GM21717 (cell line): ENCODE data around the gene SLC8A1.

ENCODE experiments used
- ATAC-seq: cut with Tn5 transposase; IDR thresholded peaks from one replicate; pipeline ENCODE4 v1.9.1; 2021; ENCODE audit warnings: mild to moderate bottlenecking, moderate library complexity; ENCODE audit not compliant: unreplicated experiment

SLC8A1 gene

DNA sequence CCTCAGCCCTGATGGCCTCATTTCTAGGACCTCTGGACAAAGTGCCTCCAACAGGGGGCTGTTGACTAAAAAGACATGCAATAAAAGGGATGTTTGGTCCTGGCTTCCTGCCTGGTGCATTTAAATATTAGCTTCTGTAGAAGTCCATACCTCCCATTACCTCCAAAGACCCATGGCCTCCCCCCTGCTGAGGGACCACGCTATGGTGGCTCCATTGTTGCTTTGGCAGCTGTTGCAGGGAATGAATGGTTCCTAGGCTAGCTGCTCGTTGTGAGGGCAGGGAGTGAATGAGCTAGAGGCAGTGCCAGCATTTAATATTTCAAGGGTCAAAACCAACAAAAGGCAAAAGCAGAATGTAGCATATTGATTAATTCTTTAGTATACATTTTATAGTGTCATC is 285.9 kb downstream of the SLC8A1 start:
- ATAC-seq = no peak

DNA sequence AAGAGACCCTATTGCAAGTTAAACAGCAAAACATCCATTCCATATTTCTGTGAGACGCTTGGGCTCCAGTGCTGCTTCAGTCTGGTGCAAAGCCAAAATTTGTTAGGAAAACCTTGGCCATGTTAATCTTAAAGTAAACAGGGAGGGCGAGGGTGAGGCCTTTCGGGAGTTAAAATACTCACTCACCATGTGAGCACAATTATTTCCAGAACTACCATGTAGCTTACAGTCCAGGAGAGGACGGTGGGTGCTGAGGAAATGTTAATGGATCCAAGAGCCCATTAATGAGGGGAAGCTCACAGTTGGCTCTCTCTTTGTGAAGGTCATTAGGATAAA is 286.4 kb downstream of the SLC8A1 start:
- no peak for ATAC-seq

DNA sequence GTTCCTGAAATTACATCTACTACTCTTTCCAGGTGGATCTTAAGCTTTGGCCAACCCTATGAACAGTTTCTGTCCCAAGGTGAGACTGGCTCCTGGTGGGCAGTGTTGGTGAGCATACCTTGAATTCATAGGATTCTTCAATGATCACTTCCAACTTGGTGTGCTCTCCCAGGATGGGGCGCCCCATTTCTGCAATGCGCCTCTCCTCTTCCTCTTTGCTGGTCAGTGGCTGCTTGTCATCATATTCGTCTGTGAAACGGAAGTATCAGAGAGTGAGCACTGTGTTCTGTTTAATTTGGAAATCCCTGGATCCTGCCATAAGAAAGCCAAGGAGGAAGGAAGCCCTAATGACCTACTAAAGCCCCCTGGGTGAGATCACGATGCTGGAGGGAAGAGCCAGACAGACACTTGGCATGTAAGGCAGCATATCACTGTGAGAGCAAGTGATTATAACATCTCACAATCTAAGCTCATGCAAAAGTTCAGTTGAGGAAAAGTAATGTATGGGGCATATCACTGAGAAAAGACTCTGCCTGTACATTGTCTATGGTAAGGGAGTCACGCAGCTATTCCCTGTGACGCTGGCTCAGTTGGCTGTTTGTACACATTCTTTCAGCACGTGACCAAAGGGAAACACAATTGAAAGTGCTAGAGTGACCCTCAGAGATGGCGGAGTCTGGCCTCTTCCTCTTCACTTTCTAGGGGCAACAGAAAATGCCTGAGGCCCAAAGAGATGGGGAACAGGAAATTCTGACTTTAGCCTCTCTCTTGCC is 287.0 kb downstream of the SLC8A1 start:
- ATAC-seq = no peak

DNA sequence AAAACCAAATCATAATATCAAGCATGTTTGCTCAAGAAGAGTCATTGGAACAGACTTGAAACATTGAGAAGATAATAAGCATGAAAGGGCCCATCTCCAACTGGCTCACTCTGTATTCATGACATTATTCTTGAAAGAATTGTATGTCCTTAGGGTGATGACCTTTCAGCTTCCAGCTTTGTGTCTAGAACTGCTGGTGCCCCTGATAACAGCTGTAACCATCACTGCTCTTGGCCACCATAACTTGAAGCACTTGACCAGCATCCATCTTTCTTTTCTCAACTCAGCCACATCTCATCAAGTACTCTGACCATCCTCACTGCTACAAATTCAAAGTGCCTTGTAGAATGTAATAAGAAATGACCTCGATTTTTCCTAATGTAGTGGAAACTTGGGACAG is 289.9 kb downstream of the SLC8A1 start:
- ATAC-seq = no peak

DNA sequence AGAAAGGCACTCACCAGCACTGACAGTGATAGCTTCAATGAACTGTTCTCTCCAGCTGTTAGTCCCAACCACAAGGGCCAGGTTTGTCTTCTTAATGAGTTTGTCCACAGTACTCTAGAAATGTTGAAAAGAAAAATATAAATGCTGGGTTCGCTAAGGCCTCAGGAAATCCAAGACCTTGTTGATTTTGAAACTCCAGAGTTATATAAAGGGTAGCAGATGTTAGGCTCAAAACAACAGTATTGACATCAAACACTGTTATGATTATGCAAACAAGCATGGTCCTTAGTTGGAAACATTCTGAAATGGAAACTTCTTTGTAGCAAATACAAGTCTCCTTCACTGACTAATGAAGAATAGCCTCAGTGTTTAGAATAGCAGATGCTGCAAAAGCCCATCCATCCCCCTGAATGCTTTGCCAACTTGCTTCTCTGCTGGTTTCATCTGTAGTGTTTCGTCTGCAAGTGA is 291.1 kb downstream of the SLC8A1 start:
- ATAC-seq = no peak

DNA sequence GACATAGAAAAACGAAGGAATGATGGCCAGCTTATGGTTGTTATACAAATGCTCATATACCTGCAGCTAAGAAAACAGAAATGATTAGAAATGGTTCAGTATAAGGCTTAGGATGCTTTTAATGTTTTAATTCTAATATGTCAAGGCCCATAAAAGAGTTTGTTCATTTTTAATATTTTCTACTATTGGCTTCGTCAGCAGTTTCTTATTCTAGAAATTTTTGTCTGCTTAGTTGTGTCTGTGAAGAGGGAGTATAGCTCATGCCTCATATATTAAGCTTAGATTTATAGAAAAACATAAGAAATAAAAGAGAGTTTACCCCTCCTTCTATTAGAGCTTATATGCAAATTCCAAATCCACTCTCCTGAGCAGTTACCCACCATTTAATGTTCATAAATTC is 292.6 kb downstream of the SLC8A1 start:
- no peak for ATAC-seq

DNA sequence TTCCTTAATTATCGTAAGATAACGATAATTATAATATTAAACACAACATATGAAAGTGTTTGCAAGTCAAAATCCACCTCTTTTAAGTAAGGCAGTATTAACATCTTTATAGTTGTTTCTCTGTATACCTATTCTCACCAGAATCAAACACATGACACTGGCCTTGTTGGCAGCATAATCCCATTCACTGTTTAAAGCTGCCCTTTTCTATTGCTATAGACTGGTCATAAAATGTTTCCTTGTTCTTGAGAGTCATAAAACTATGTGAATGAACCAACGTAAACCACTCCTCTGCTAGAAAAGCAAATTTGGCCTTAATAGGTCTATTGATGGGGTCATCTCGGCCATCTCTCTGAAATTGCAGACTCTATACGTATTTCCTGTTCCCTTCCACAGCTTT is 293.1 kb downstream of the SLC8A1 start:
- ATAC-seq = no peak

DNA sequence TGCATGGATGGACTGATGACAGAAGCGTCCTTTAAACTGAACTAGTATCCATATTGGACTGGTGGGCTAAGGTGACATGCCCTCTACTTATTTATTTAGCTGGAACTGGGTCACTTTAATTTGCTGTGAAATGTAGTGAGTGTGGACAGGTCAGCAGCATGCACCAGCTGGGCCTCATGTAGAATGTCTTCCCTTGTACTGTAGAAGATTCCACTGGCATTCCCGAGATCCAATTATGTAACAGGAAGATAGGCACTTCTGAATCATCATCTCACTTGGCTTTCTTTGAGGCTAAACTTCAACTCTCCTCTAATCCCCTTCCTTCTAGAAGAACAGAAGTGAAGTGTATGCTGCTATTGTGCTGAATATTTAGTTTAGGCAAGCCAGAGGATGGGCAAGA is 296.2 kb downstream of the SLC8A1 start:
- ATAC-seq = no peak

DNA sequence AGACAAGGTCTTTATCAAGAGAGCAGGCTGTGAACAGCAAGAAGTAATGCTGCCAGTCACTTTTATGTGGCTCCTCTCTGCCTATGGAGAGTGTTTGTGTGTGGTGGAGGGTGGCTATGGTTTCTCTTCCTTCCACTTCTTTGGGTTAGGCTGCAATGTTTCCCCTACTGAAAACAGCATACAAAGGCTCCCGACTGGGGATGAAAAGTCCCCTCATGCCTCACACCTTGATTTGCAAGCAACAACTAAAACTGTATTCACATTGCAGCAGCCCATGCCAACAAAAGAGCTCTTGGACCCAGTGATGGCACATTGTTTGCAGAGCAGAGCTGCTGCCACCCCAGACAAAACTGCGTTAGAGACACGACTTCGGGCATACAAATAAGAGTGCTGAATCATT is 301.6 kb downstream of the SLC8A1 start:
- no peak for ATAC-seq

DNA sequence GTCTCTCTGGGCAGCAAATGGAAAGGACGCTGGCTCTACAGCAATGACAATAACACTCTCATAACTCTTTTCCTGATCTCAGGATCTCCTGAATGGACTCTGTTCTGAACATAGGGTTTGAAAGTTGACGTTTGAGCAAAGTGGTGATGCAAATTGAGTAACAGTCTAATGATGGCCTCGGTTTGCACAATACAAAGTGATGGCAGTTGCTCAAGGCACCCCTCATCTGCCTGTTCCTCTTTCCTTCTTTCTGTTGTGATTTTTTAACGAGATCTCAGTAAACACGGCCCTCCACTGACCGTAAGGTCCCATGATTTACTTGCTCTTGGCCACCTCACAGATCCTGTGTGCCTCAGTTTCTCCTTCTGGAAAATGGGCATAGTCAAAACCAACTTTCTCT is 303.6 kb downstream of the SLC8A1 start:
- no peak for ATAC-seq

DNA sequence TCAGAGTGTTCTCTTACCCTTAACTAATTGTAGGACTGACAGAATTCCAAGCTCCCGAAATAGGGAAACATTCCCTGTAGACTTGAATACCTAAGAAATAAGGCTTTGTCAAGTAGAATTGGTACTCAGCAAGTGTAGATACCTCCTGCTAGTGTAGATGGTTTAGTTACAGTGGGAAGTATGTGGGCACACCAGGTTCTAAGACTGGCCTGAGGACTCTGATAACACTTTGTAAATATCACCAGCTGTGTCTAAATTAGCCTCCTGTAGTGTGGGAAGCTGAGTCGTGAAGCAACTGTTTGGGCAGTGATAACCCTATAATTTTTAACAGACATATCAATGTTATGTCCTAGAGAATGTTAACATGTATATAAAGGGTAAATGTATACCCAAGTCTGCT is 304.5 kb downstream of the SLC8A1 start:
- ATAC-seq = no peak

DNA sequence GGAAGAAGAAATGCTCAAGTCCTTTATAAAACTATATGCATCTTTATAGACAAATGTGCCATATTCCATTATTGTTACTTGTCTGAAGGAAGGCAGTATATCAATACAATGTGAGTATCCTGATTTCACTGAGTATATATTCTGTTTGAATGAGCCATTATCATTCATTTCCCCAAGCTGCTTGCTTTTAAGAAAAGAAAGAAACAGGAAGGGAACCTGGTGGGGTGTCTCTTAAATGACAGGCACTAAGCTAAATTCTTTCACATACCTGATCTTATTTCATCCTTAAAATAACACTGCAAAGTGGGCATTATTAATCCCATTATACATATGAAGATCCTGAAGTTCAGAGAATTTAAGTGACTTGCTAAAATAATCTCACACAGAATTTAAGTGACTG is 307.9 kb downstream of the SLC8A1 start:
- ATAC-seq = no peak

DNA sequence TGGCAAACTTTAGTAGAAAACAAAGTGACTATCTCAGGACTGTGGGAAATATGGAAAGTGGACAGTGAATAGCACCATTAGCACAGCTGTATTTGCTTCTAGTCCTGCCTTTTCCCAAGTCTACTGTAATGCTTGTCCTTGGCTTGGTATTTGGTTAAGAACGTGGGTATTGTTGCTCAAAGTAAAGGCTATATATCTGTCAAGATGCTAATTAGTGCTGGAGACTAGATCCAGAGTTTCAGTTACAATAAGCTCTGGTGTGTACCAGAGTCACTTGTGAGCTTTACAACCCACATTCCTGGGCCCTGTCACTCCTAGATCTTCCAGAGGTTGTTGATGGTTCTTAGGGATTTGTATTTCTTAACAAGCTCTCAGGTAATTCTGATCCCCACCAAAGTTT is 313.6 kb downstream of the SLC8A1 start:
- ATAC-seq = no peak

DNA sequence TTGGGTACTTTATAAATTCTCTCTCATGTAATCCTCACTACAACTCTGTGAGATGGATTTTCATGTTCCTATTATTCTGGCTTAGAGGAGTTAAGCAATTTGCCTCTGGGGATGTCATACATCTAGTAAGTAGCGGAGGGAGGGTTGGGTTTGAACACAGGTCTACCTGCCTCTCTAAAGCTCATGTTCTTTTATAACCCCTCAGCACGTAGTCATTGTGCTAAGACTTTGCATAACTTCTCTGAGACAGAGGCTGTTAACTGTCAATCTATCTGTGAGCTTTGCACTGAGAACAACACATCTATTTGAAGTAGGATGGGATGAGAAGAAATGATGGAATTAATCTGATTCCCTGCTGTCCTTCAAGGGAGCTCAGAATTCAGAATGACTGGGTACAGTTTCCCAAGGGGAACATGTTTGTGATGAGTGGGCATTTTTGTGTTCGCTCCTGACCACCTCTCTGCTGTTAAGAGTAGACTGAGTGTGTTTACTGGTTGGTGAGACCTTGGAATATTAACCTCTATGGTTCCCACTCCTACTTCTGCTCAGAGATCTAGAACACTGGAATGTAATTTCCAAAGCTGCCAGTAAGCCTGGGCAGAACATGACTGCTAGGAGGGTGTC is 320.7 kb downstream of the SLC8A1 start:
- ATAC-seq = no peak

DNA sequence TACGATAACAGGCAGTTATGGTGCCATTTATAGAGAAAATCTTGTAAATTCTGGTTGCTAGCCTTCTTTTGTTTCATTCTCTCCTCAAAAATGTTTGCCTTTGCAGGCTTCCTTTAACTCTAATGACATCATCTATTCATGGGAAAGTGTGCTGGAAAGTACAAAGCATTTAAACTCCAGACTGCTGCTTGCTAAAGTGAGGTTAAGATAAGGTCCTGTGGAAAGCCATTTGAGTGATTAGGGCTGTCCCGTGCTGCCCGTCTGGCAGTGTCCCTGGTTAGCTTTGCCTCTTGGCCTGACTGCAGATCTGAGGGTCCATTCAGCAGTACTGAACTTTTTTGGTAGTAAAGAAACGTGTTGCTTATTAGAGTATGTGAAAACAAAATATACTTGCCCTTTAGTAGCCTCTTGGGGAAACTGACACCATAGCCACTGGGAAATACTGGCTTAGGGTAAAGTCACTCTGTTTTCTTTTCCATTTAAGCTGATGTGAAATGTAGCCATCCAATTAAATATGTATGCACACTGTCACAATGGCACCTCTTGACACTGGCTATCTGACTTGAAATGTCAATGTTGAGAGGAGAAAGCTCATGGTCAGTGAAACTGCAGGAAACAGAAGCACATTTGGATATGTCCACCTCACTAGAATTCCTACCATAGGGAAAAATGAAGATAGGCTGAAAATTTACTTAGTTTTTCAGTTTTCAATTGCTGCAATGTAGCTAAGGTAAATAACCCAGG is 321.5 kb downstream of the SLC8A1 start:
- ATAC-seq = no peak

DNA sequence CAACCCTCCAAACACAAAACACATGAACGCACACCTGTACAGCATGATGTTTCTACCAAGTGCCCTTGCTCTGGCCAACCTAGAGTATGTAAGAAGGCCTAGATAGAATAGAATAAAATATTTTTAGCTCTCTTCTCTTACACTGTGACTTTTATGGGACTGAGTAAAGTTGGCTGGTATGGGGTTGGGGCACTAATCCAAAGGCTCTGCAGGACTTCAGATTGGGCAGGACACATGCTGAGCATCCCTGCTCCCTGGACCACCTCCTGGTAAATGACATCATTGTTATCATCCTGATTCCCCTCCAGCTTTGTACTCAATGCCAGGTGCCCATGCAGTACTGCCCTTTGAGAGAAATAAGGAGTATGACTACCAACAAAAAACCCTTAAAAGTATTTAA is 322.2 kb downstream of the SLC8A1 start:
- no peak for ATAC-seq

DNA sequence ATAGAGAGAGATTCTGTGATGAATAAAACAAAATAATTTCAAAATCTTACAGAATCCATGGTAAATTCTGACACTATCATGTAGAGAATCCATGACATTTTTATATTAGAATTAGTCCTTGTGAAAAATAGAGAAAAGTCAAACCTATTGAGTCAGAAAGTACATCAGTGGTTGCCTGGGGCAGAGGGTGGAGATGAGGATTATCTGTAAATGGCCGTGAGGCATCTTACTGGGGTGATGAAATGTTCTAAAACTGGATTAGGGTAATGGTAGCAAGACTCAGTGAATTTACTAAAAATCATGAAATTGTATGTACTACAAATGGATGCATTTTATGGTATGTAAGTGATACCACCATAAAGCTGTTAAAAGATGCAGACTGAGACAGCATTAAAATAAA is 323.1 kb downstream of the SLC8A1 start:
- no peak for ATAC-seq

DNA sequence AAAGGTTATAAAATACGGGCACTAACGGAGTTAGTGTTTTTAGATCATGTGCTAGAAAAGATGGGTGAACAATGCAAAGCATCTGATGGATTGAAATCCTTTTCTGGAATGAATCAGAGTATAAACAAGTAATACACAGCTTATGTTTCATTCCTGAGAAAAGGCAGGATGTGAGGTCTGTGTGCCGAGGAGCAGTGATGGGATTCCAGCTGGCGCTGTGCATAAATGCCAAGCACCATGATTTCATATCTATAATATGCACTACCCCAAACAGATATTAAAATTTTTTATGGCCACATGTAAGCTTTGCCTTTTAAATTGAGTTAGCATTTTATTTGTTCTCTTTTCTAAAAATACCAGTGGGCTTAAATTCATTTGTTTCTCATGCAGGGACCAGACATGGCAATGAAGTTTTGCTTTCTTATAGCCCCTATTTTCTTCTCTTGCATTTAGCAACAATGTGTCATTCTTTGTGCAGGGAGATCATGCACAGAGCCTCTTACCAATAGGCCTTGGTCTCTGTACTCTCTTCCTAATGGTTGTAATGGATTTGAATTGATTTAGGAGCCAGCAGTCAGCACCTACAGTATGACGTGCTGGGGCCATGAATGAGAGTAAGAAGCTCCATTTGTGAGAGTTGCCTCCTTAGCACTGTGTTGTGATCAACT is 323.9 kb downstream of the SLC8A1 start:
- ATAC-seq = no peak

DNA sequence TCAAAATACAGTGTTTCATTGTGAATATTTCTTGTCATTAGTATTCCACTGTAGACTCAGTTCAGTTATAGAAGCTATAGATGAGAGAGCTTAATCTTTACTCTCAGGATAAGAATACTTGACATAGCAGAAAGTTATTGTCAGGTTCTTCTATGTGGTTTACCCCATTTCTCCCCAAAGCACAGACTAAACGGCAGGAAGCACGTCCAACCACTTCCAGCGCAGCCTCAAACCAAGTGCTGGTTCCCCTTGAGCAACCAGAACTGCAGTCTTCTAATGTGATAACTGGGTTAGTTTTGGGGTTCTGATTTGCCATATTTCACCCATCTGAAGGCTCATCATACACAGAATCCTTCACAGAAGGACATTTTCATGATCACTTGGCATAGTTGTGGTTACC is 324.7 kb downstream of the SLC8A1 start:
- ATAC-seq = no peak

DNA sequence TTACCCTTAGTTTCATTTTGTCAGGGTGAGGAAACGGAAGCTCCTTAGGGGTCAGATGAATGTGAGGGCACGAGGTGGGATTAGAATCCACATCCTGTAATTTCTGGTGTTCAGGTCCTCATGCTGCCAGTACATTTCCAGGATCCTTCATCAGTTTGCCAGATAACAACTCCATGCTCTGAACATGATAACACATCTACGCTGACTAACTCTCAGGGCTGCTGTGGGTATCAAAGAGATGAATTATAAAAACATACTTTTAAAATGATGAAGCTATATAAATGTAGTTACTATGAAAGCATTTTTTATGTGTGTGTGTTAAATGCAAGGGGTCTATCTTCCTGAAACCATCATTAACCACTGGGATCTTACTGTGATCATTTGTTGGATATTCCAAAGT is 325.9 kb downstream of the SLC8A1 start:
- ATAC-seq = no peak

DNA sequence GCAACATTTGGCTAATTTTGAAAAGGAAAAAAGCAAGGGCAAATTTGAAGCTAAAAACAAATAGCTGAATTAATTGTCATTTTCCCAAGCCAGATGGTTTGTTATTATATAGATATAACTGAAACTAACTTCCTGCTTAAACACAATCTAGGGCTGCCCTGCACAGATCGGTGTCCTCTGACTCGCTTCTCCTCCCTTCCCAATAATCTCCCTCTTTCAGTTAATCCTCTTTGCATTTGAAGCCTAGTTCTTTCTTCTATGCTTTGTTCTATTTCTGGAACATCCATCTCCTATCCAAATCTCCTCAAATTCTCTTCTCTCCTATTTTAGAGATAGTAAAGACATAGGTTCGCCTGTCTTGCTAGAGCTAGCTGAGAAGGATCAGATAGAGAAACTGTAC is 328.1 kb downstream of the SLC8A1 start:
- ATAC-seq = no peak

DNA sequence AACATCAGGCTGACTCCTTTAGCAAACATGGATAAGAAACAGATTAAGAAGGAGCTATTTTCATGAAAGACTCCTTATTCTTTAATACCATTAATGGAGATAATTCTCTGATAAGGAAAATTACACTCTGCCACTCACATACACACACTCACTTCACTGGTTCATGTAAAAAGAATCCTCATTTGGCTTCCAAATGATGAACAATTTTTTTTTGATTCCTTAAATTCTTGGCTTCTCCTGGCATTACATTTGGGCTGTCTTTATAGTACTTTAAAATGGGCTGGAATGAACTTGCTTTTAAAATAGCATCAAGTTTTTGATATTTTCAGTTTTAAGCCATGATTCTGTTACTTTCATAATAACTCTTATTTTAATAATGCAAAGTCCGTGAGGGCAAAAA is 328.6 kb downstream of the SLC8A1 start:
- ATAC-seq = no peak
